Esophagus muscularis mucosa (tissue), 4 donors: ENCODE data around the gene PHLDA1. TPM values are rescaled to one million over a fixed set of nuclear protein-coding genes. Genes with fewer than 3 reads are reported as not detected.

Experiments used
- DNase-seq: peaks from one replicate; pipeline ENCODE4 v3.0.0-alpha.2; 2017; ENCODE audit errors: extremely low spot score
- H3K27ac ChIP-seq, 4 donors: fragments of 200-600 bp; sonication (generic); replicated peaks in 1 of 4; 1 replicate in 3 of 4; 2 replicates in 1 of 4; pipeline ENCODE4 v1.5.1; 2016 to 2019; ENCODE audit warnings: mild to moderate bottlenecking in 1 of 4
- H3K27me3 ChIP-seq, 4 donors: fragments of 200-600 bp; sonication (generic); one replicate each; pipeline versions ENCODE4 v1.5.1 to v1.6.0; 2016 to 2019
- H3K36me3 ChIP-seq, 4 donors: fragments of 200-600 bp; sonication (generic); one replicate each; pipeline ENCODE4 v1.5.1; 2016 to 2019
- H3K4me1 ChIP-seq, 4 donors: fragments of 200-600 bp; sonication (generic); one replicate each; pipeline ENCODE4 v1.5.1; 2016 to 2019
- H3K4me3 ChIP-seq, 4 donors: fragments of 200-600 bp; sonication (generic); 1 replicate in 2 of 4; 2 replicates in 2 of 4; pipeline ENCODE4 v1.5.1; 2016 to 2019; ENCODE audit warnings: mild to moderate bottlenecking in 4 of 4, moderate library complexity in 1 of 4
- H3K9me3 ChIP-seq, 4 donors: fragments of 200-600 bp; sonication (generic); 1 replicate in 3 of 4; 2 replicates in 1 of 4; pipeline ENCODE4 v1.5.1; 2016 to 2019
- CTCF ChIP-seq, 3 experiments: fragments of 200-600 bp in 2 of 3; fragments of 450-650 bp in 1 of 3; sonication (generic) in 2 of 3; IDR thresholded peaks; one replicate each; pipeline ENCODE4 v1.5.1; 2017 to 2019; ENCODE audit warnings: antibody characterized with exemption in 3 of 3, mild to moderate bottlenecking in 2 of 3, moderate library complexity in 1 of 3
- EP300 ChIP-seq: sonication (generic); formaldehyde crosslinking; IDR thresholded peaks from one replicate; pipeline ENCODE4 v1.6.1; 2017; ENCODE audit warnings: antibody characterized with exemption
- POLR2A ChIP-seq: fragments of 450-650 bp; IDR thresholded peaks from one replicate; pipeline ENCODE4 v1.6.1; 2017; ENCODE audit warnings: antibody characterized with exemption, moderate library complexity, mild to moderate bottlenecking, low read depth
- POLR2AphosphoS5 ChIP-seq, 2 donors: sonication (generic); formaldehyde crosslinking; IDR thresholded peaks; one replicate each; pipeline ENCODE4 v1.6.1; 2017; ENCODE audit warnings: antibody characterized with exemption in 2 of 2
- WGBS: methylation state at CpG from one replicate; pipeline ENCODE4 v1.1.5; 2018; 5-methylcytosine and 5-hydroxymethylcytosine counted together
- intact Hi-C: fragments of 100-400 bp; cut with DNase I; formaldehyde crosslinking; loops from one replicate; pipeline ENCODE4 v1.15.1; 2023
- total RNA-seq, 4 donors: library from RNA; depleted of rRNA; stranded (reverse); fragments of >200 nt; gene quantifications; one replicate each; pipeline versions ENCODE4 v1.1.0 to v1.2.1, GENCODE V29; 2016

PHLDA1 gene
- total RNA-seq, 4 donors from 2014 or later = 5.0 to 25.3 (median 6.1) TPM

- TF ChIP-seq POLR2A (no peak), EP300 (no peak), CTCF (IDR thresholded peaks at IDR 0.05) (no peak), POLR2AphosphoS5 (IDR thresholded peaks at IDR 0.05) (no peak)
- peaks cover 0 to 10% (median 7%) of the 10 kb centered on the region in 4 donors for H3K9me3 ChIP-seq
- DNase-seq = no peak
- H3K4me3 ChIP-seq = no peak overlapping the region
- WGBS = 98% methylated on average over 3 of the region's 3 CpGs
- H3K27me3 ChIP-seq = no peaks in the 10 kb centered on the region
- H3K36me3 ChIP-seq = peaks cover 0 to 67% (median 25%) of the 10 kb centered on the region in 4 donors
- no peak overlapping the region for H3K27ac ChIP-seq
- intact Hi-C loops = no loop called here
- H3K4me1 ChIP-seq = peaks cover 0 to 32% (median 16%) of the 10 kb centered on the region in 4 donors
Measured at GRCh38 chr12:76065917-76066316, 34.3 kb upstream of the PHLDA1 start.

- no peak for DNase-seq
- no peak overlapping the region for H3K4me3 ChIP-seq
- H3K9me3 ChIP-seq = peaks cover 0 to 10% (median 7%) of the 10 kb centered on the region in 4 donors
- WGBS = 88% methylated on average over 1 of the region's 1 CpG
- no peak overlapping the region for H3K27ac ChIP-seq
- H3K27me3 ChIP-seq = no peaks in the 10 kb centered on the region
- TF ChIP-seq POLR2AphosphoS5 (IDR thresholded peaks at IDR 0.05) (no peak), EP300 (no peak), POLR2A (no peak), CTCF (IDR thresholded peaks at IDR 0.05) (no peak)
- H3K36me3 ChIP-seq = peaks cover 0 to 70% (median 29%) of the 10 kb centered on the region in 4 donors
- intact Hi-C loops = no loop called here
- H3K4me1 ChIP-seq = peaks cover 0 to 22% (median 14%) of the 10 kb centered on the region in 4 donors
Measured at GRCh38 chr12:76064904-76065303, 33.3 kb upstream of the PHLDA1 start.

GRCh38 chr12:76060111-76060510 lies 28.5 kb upstream of the PHLDA1 start:
- intact Hi-C loops = no loop called here

GRCh38 chr12:76057326-76057725 lies 25.8 kb upstream of the PHLDA1 start:
- Histone ChIP-seq H3K27ac (no peak overlapping the region), H3K4me3 (no peak overlapping the region), H3K9me3 (no peaks in the 10 kb centered on the region), H3K27me3 (no peaks in the 10 kb centered on the region), H3K36me3 (peaks cover 26 to 95% (median 75%) of the 10 kb centered on the region in 4 donors), H3K4me1 (peaks cover 0 to 3% (median 0%) of the 10 kb centered on the region in 4 donors)
- WGBS = 93% methylated on average over 7 of the region's 7 CpGs
- DNase-seq = no peak
- intact Hi-C loops = no loop called here
- TF ChIP-seq POLR2A (no peak), EP300 (no peak), CTCF (IDR thresholded peaks at IDR 0.05) (no peak), POLR2AphosphoS5 (IDR thresholded peaks at IDR 0.05) (no peak)

More at GRCh38 chr12:76060111-76060510, 28.5 kb upstream of the PHLDA1 start:
- no peak overlapping the region for H3K4me3 ChIP-seq
- DNase-seq = no peak
- H3K9me3 ChIP-seq = peaks cover 0 to 9% (median 6%) of the 10 kb centered on the region in 4 donors
- no peak overlapping the region for H3K27ac ChIP-seq
- no peak for TF ChIP-seq CTCF (IDR thresholded peaks at IDR 0.05)
- TF ChIP-seq EP300 = no peak
- no peak for TF ChIP-seq POLR2AphosphoS5 (IDR thresholded peaks at IDR 0.05)
- no peak for TF ChIP-seq POLR2A
- 34% methylated on average over 2 of the region's 2 CpGs for whole genome bisulfite sequencing
- peaks cover 9 to 90% (median 57%) of the 10 kb centered on the region in 4 donors for H3K36me3 ChIP-seq
- peaks cover 0 to 3% (median 0%) of the 10 kb centered on the region in 4 donors for H3K4me1 ChIP-seq
- no peaks in the 10 kb centered on the region for H3K27me3 ChIP-seq

GRCh38 chr12:76055393-76055792 lies 23.8 kb upstream of the PHLDA1 start:
- 95% methylated on average over 2 of the region's 2 CpGs for WGBS

More at GRCh38 chr12:76055393-76055792, 23.8 kb upstream of the PHLDA1 start:
- TF ChIP-seq EP300 = no peak
- TF ChIP-seq POLR2A = no peak
- no peak for TF ChIP-seq POLR2AphosphoS5 (IDR thresholded peaks at IDR 0.05)
- no peak for TF ChIP-seq CTCF (IDR thresholded peaks at IDR 0.05)
- Histone ChIP-seq H3K27ac (no peak overlapping the region), H3K9me3 (no peaks in the 10 kb centered on the region), H3K4me3 (no peak overlapping the region), H3K27me3 (no peaks in the 10 kb centered on the region), H3K36me3 (peaks cover 36 to 94% (median 82%) of the 10 kb centered on the region in 4 donors), H3K4me1 (no peaks in the 10 kb centered on the region)
- intact Hi-C loops = no loop called here
- DNase-seq = no peak
